HepG2 (cell line): ENCODE results near the gene C3orf70. TPM values are rescaled to one million over a fixed set of nuclear protein-coding genes. Genes with fewer than 3 reads are reported as not detected.

Experiments
- ATAC-seq: fragments of 200-7000 bp; cut with Tn5 transposase; 3 replicates; pipeline ENCODE4 v1.9.1; 2020; ENCODE audit warnings: mild to moderate bottlenecking, moderate library complexity
- BruUV-seq: library from RNA; stranded (reverse); fragments of 400-500 nt; replicated peaks from 2 replicates; lab custom pipeline; 2021; lab: Mats Ljungman, UMichigan
- CTCF ChIA-PET: fragments of 300-600 bp; formaldehyde crosslinking; extraction: SDS; loops from one replicate; lab custom pipeline; 2021; ENCODE audit warnings: low total read pairs, inconsistent platforms, low intra/inter-chr PET ratio; lab: Yijun Ruan, JAX
- POLR2A ChIA-PET: fragments of 350-600 bp; sonication (Branson Sonifier 250); formaldehyde crosslinking; loops from one replicate; lab custom pipeline; 2020; ENCODE audit warnings: antibody characterized with exemption, inconsistent platforms; lab: Yijun Ruan, JAX
- DNase-seq: peaks from one replicate; pipeline ENCODE4 v3.0.0-alpha.2; 2015; ENCODE audit warnings: low spot score
- FAIRE-seq: peaks from 3 replicates; lab custom pipeline; 2011; peaks lifted over from hg19 to GRCh38; lab: Jason Lieb, UNC
- H2AFZ ChIP-seq: one replicate; pipeline ENCODE4 v1.6.1; 2011; ENCODE audit warnings: low read length, inconsistent platforms
- H3K27ac ChIP-seq: fragments of 300-600 bp; 3 replicates; pipeline ENCODE4 v1.8.0; 2011; ENCODE audit warnings: mixed run types, mild to moderate bottlenecking, mixed read lengths, low read length, inconsistent platforms; ENCODE audit not compliant: insufficient read depth; ENCODE audit errors: extremely low read length
- H3K27me3 ChIP-seq, 2 experiments: fragments of 200-600 bp in 1 of 2; 2 replicates in 1 of 2; 3 replicates in 1 of 2; pipeline versions ENCODE4 v1.6.0 to v1.8.0; 2011; ENCODE audit warnings: low read length in 2 of 2, mild to moderate bottlenecking in 2 of 2, moderate library complexity in 2 of 2, inconsistent platforms in 1 of 2; ENCODE audit not compliant: insufficient read depth in 2 of 2, control insufficient read depth in 1 of 2
- H3K36me3 ChIP-seq, 2 experiments: fragments of 200-600 bp in 1 of 2; replicated peaks in 1 of 2; 2 replicates in 1 of 2; 3 replicates in 1 of 2; pipeline versions ENCODE4 v1.5.1 to v1.8.0; 2011; ENCODE audit warnings: low read length in 2 of 2, inconsistent platforms in 1 of 2; ENCODE audit not compliant: insufficient read depth in 2 of 2, control insufficient read depth in 1 of 2
- H3K4me1 ChIP-seq: 2 replicates; pipeline ENCODE4 v1.5.1; 2012; ENCODE audit warnings: low read length, inconsistent platforms; ENCODE audit not compliant: insufficient read depth
- H3K4me2 ChIP-seq: 2 replicates; pipeline ENCODE4 v1.6.0; 2011; ENCODE audit warnings: low read depth, low read length, inconsistent platforms
- H3K4me3 ChIP-seq, 3 experiments: fragments of 200-600 bp in 1 of 3; sonication (generic), shearing (Covaris generic) in 1 of 3; replicated peaks in 1 of 3; 2 replicates each; pipeline ENCODE4 v1.5.1; 2011 to 2016; ENCODE audit warnings: low read length in 3 of 3, inconsistent platforms in 2 of 3, low read depth in 2 of 3, mild to moderate bottlenecking in 2 of 3, control low read depth in 1 of 3, mixed read lengths in 1 of 3; ENCODE audit not compliant: insufficient read depth in 1 of 3
- H3K79me2 ChIP-seq: one replicate; pipeline ENCODE4 v1.6.1; 2011; ENCODE audit warnings: low read length, inconsistent platforms; ENCODE audit not compliant: insufficient read depth
- H3K9ac ChIP-seq: 2 replicates; pipeline ENCODE4 v1.6.0; 2011; ENCODE audit warnings: mild to moderate bottlenecking, low read depth, low read length, inconsistent platforms; ENCODE audit not compliant: insufficient read depth
- H3K9me3 ChIP-seq: 2 replicates; pipeline ENCODE4 v1.5.1; 2012; ENCODE audit warnings: mild to moderate bottlenecking, low read length
- H4K20me1 ChIP-seq: 2 replicates; pipeline ENCODE4 v1.6.0; 2011; ENCODE audit warnings: inconsistent platforms, mild to moderate bottlenecking, low read length, moderate library complexity; ENCODE audit not compliant: insufficient read depth
- CEBPB ChIP-seq: IDR thresholded peaks from 2 replicates; pipeline ENCODE4 v1.6.1; 2011; ENCODE audit warnings: low read depth, low read length, improper control_type of control experiment, borderline replicate concordance
- MAF1 ChIP-seq: sonication (generic); formaldehyde crosslinking; IDR thresholded peaks from 2 replicates; pipeline ENCODE4 v1.5.0; 2020; ENCODE audit warnings: missing genetic modification reagents, borderline replicate concordance
- MAFK ChIP-seq, 2 experiments: IDR thresholded peaks in 1 of 2; conservative IDR thresholded peaks in 1 of 2; 2 replicates each; pipeline ENCODE4 v1.6.1; 2011; ENCODE audit warnings: improper control_type of control experiment in 2 of 2, low read length in 2 of 2
- PITX1 ChIP-seq: sonication (generic); formaldehyde crosslinking; IDR thresholded peaks from 2 replicates; pipeline ENCODE4 v1.5.1; 2020; ENCODE audit warnings: mild to moderate bottlenecking, missing genetic modification reagents
- RBM22 ChIP-seq: fragments of 200-400 bp; formaldehyde crosslinking; optimal IDR thresholded peaks from 2 replicates; pipeline ENCODE3; 2017; ENCODE audit warnings: mild to moderate bottlenecking, low read length, moderate library complexity
- TRIM22 ChIP-seq: fragments of 450-650 bp; IDR thresholded peaks from 2 replicates; pipeline ENCODE4 v1.6.1; 2017
- ZMAT3 ChIP-seq: sonication (generic); formaldehyde crosslinking; conservative IDR thresholded peaks from 2 replicates; pipeline ENCODE4 v1.7.0; 2021; ENCODE audit warnings: missing genetic modification reagents
- ZNF333 ChIP-seq: sonication (generic); formaldehyde crosslinking; IDR thresholded peaks from 2 replicates; pipeline ENCODE4 v1.4.0; 2020; ENCODE audit warnings: mild to moderate bottlenecking, missing genetic modification reagents, borderline replicate concordance
- WGBS: methylation state at CpG from one replicate; pipeline ENCODE4 v1.1.6; 2017; ENCODE audit warnings: low lambda C conversion rate; 5-methylcytosine and 5-hydroxymethylcytosine counted together
- in situ Hi-C: cut with HindIII; loops from 2 replicates; pipeline ENCODE4 v1.10.0; 2017; ENCODE audit warnings: low pct_unique_long_range_greater_than_20kb; ENCODE audit not compliant: extremely low pct_ligation_motif_present
- intact Hi-C: fragments of 100-400 bp; cut with micrococcal nuclease; formaldehyde crosslinking; loops from one replicate; pipeline ENCODE4 v1.10.0; 2022; ENCODE audit not compliant: unreplicated experiment
- polyA plus RNA-seq, 8 experiments: library from polyadenylated mRNA; depleted of rRNA in 3 of 8; stranded (reverse) in 7 of 8; unstranded in 1 of 8; fragments of >200 nt; fragmentation: Illumina TruSeq in 4 of 8; extraction: Trizol in 4 of 8; gene quantifications; 2 replicates each; pipeline versions ENCODE4 v1.2.1 to v1.2.3, GENCODE V29; 2011 to 2016; ENCODE audit warnings: low read depth in 4 of 8, missing spikeins in 1 of 8, mixed read lengths in 1 of 8; ENCODE audit not compliant: insufficient read depth in 1 of 8
- total RNA-seq, 5 experiments: library from RNA; depleted of rRNA; stranded (reverse); fragments of >200 nt; fragmentation: Illumina TruSeq; extraction: Trizol; gene quantifications; 2 replicates each; pipeline ENCODE4 v1.2.3, GENCODE V29; 2016; ENCODE audit warnings: low read depth in 1 of 5

Gene C3orf70
- total and polyA plus RNA-seq, 2 of the 13 experiments (the other 11 are each of a cell fraction or from before 2014, with no cell fraction given) = 0.79 to 2.4 TPM

- 60% methylated on average over 8 of the region's 8 CpGs for WGBS
- no peak overlapping the region for H2AFZ ChIP-seq
- no peak overlapping the region for H3K4me2 ChIP-seq
- no peak overlapping the region for H3K27ac ChIP-seq
- intact Hi-C loops = no loop called here
- no peaks in the 10 kb centered on the region for H3K36me3 ChIP-seq
- no peak overlapping the region for H3K4me3 ChIP-seq
- TF ChIP-seq MAF1 (CRISPR knock-in tag) (no peak), CEBPB (0 out of 2 replicates have a peak, but pooled peaks have one; percentile 16)
- TF ChIP-seq, all 625 proteins: peak for 1
- no TSS peak for BruUV-seq
- CTCF ChIA-PET = no interaction called here
- in situ Hi-C loops = no loop called here
- no peak for DNase-seq
- Histone ChIP-seq H3K79me2 (no peaks in the 10 kb centered on the region), H3K9me3 (no peaks in the 10 kb centered on the region), H3K4me1 (peaks cover 19% of the 10 kb centered on the region; the same call in 1 of the 2 replicates), H3K27me3 (peaks cover 0 to 24% of the 10 kb centered on the region in 2 experiments; a peak in 3 of 5 replicates), H3K9ac (no peak overlapping the region), H4K20me1 (no peaks in the 10 kb centered on the region)
- POLR2A ChIA-PET = no interaction called here
- no peak for ATAC-seq
- no peak for FAIRE-seq
Measured at GRCh38 chr3:185162634-185163033, 9.8 kb upstream of the C3orf70 start.

- H3K4me1 ChIP-seq = peaks cover 19% of the 10 kb centered on the region; the same call in 1 of the 2 replicates
- FAIRE-seq = no peak
- BruUV-seq = no TSS peak
- no peaks in the 10 kb centered on the region for H4K20me1 ChIP-seq
- H3K36me3 ChIP-seq = no peaks in the 10 kb centered on the region
- no peaks in the 10 kb centered on the region for H3K79me2 ChIP-seq
- no peak for ATAC-seq
- in situ Hi-C loops (no loop called here), intact Hi-C loops (no loop called here)
- ChIA-PET CTCF (no interaction called here), POLR2A (interaction anchor here (1.4 kb wide), 1 partner anchor 14 kb away, joined by 5 read pairs; no protein-coding TSS in a partner anchor)
- H2AFZ ChIP-seq = no peak overlapping the region
- H3K27ac ChIP-seq = no peak overlapping the region
- no peak for DNase-seq
- H3K4me2 ChIP-seq = no peak overlapping the region
- H3K9ac ChIP-seq = no peak overlapping the region
- H3K4me3 ChIP-seq = no peak overlapping the region
- no peak for TF ChIP-seq TRIM22
- TF ChIP-seq RBM22 = no peak
- no peak for TF ChIP-seq ZNF333 (CRISPR knock-in tag)
- no peak for TF ChIP-seq ZMAT3 (CRISPR knock-in tag)
- peak; percentile 13 to 59; a peak in 1 of 4 replicates for TF ChIP-seq MAFK (conservative IDR thresholded peaks at IDR 0.05 in 1 of 2, IDR thresholded peaks at IDR 0.05 in 1 of 2; ENCODE audit: low read length in 2 of 2)
- TF ChIP-seq PITX1 (CRISPR knock-in tag) = no peak
- WGBS = 24% methylated on average over 5 of the region's 5 CpGs
- H3K9me3 ChIP-seq = no peaks in the 10 kb centered on the region
- H3K27me3 ChIP-seq = peaks cover 0 to 24% of the 10 kb centered on the region in 2 experiments; a peak in 3 of 5 replicates
Measured at GRCh38 chr3:185161761-185162160, 8.9 kb upstream of the C3orf70 start.
